SKM-1 treated with dmso at 0.1 percent for 144 hours (cell line): Measurements from ENCODE around the gene SUZ12.
"Not testable (repeated sequence)": the region's sequence is repeated elsewhere in the genome, so short reads cannot be mapped to it uniquely, and the experiment has no call there.

Experiments
- DNase-seq: peaks from one replicate; lab custom pipeline; 2025; ENCODE audit not compliant: unreplicated experiment; lab: John Stamatoyannopoulos, UW

Gene SUZ12

DNA sequence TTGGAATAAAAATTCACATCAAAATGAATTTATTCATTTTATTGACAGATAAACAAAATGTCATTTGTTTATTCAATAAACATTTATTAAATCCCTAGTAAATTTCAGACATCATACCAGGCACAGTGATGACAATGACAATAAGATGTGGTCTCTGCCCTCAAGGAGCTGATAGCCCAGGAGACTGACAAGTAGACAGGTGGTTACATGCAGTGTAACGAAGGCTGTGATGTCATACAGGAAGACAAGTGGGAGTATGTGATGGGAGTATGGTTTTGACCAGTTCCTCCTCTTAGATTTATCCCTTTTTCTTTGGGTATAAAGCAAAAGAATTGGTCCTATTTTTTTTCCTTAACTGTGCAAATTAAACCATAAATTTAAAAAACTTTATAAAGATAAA, 97.0 kb downstream of the SUZ12 start:
- not testable (repeated sequence) for DNase-seq

DNA sequence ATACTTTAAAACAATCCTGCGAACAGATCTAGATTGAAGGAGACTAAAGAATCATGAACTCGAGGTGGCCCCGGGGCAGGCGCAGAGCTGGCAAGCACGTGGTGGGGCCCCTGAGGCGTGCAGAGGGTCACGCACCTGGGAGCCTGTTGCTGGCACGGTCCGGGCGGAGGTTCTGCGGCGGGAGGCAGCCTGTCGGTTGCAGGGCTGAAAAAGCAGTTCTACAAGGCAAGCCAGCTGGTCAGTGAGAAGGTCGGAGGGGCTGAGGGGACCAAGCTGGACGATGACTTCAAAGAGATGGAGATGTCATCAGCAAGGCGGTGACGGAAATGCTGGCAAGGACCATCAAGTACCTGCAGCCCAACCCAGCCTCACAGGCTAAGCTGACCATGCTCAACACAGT, 103.4 kb downstream of the SUZ12 start:
- not testable (repeated sequence) for DNase-seq

DNA sequence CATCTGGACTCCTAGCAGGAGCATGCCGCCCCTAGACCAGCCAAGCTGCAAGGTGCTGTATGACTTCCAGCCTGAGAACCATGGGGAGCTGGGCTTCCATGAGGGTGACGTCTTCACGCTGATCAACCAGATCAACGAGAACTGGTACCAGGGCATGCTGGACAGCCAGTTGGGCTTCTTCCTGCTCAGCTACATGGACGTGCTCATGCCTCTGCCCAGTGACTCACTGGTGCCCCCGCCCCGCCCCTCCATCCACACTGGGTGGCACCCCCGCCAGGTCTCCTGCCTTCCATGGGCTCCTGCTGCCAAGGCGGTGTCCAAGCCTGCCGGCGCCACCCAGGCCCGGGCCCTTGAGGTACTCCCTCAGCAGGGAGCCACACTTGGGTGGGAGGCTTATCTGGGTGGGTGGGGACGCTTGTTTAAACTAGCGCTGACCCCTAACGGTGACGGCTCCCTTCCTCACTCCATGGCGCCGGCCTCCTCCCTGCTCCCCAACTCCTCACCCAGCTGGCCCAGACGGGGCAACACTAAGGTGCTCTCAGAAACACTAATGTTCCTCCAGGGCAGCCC, 104.6 kb downstream of the SUZ12 start:
- not testable (repeated sequence) for DNase-seq

DNA sequence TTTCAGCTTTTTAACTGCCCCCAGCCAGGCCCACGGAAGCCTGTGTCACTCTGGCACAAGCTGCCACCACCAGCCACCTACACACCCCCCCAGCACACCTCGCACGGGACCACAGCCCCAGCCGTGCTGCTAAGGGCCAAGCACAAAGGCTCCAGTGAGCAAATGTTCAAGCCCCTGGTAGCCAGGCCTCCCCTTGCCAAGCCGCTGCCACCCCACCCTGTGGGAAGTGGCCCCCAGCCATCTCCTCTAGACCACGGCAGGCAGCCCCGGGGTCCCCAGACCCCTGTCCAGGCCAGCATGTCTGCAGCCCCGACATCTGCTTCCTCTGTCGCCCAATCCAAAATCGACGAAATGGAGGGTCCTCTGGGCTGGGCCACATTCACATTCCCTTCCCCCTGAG, 105.5 kb downstream of the SUZ12 start:
- not testable (repeated sequence) for DNase-seq

DNA sequence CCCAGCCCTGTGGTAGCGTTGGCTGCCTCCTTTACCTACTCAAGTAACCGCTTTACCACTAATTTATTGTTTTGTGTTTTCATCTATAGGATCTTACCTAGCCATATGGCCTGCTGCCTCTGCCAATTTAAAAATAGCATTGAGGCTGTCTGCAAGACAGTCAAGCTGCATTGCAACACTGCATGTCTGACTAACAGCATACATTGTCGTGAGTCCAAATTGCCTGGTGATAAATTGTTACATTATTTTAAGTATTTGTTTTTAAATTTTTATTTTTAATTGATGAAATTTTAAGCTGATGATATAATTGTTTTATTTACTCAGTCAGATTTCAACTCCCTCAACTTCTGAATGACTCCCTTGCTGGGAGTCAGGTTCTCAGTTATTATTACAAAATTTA, 108.8 kb downstream of the SUZ12 start:
- not testable (repeated sequence) for DNase-seq

DNA sequence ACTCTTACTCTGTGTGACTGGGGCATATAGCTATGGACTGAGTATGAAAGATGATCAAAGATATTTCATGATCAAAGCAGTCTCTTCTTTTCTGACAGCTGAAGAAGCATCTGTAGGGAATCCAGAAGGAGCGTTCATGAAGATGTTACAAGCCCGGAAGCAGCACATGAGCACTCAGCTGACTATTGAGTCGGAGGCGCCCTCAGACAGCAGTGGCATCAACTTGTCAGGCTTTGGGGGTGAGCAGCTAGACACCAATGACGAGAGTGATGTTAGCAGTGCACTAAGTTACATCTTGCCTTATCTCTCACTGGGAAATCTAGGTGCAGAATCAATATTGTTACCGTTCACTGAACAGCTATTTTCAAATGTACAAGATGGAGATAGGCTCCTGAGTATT, 110.9 kb downstream of the SUZ12 start:
- DNase-seq = not testable (repeated sequence)
